Spinal cord (tissue), 10 donors: ENCODE data around the gene PALLD. TPM values are rescaled to one million over a fixed set of nuclear protein-coding genes. Genes with fewer than 3 reads are reported as not detected.

ENCODE experiments used
- DNase-seq, 6 donors: peaks; one replicate each; pipeline versions ENCODE4 v3.0.0 to v3.0.0-alpha.2; 2013 to 2015; ENCODE audit warnings: low spot score in 6 of 6, low read depth in 4 of 6
- H3K27ac ChIP-seq: one replicate; pipeline ENCODE4 v1.5.1; 2013; ENCODE audit warnings: low read depth, low read length, control low read depth
- H3K27me3 ChIP-seq: one replicate; pipeline ENCODE4 v1.6.1; 2013; ENCODE audit warnings: low read length; ENCODE audit not compliant: control insufficient read depth, insufficient read depth
- H3K36me3 ChIP-seq: one replicate; pipeline ENCODE4 v1.6.1; 2013; ENCODE audit warnings: low read length; ENCODE audit not compliant: control insufficient read depth, insufficient read depth
- H3K4me1 ChIP-seq: one replicate; pipeline ENCODE4 v1.6.1; 2013; ENCODE audit warnings: low read length; ENCODE audit not compliant: control insufficient read depth, insufficient read depth
- H3K4me3 ChIP-seq: one replicate; pipeline ENCODE4 v1.5.1; 2013; ENCODE audit warnings: low read depth, low read length, control low read depth
- H3K9me3 ChIP-seq: one replicate; pipeline ENCODE4 v1.6.1; 2013; ENCODE audit warnings: low read length; ENCODE audit not compliant: control insufficient read depth, insufficient read depth
- WGBS: methylation state at CpG from one replicate; pipeline ENCODE4 v1.1.5; 2013; ENCODE audit warnings: missing lambda C conversion rate; ENCODE audit not compliant: insufficient coverage; 5-methylcytosine and 5-hydroxymethylcytosine counted together
- polyA plus RNA-seq, 2 donors: library from polyadenylated mRNA; unstranded; fragments of 120-200 nt; gene quantifications; one replicate each; pipeline ENCODE4 v1.2.1, GENCODE V29; 2013; ENCODE audit not compliant: insufficient read length in 2 of 2
- total RNA-seq, 2 donors: library from RNA; depleted of rRNA in 1 of 2; stranded (reverse); fragments of 120-200 nt in 1 of 2; fragments of >200 nt in 1 of 2; gene quantifications; one replicate each; pipeline versions ENCODE4 v1.2.3 to v1.2.4, GENCODE V29; 2013 to 2014
- donor health status: healthy.

The PALLD gene
- total and polyA plus RNA-seq, 4 donors = 45.9 to 71.1 (median 62.4) TPM

- no CpG with 5 or more reads among the region's 3 CpGs for WGBS
- H3K9me3 ChIP-seq = no peaks in the 10 kb centered on the region
- H3K4me3 ChIP-seq = no peak overlapping the region
- H3K36me3 ChIP-seq = no peaks in the 10 kb centered on the region
- DNase-seq = no peak
- H3K27ac ChIP-seq = no peak overlapping the region
- no peaks in the 10 kb centered on the region for H3K4me1 ChIP-seq
- H3K27me3 ChIP-seq = no peaks in the 10 kb centered on the region
Measured at GRCh38 chr4:168564023-168564422, 67.2 kb downstream of the PALLD start.

GRCh38 chr4:168565130-168565529 lies 68.3 kb downstream of the PALLD start:
- 83% methylated on average over 1 of the region's 2 CpGs for WGBS
- DNase-seq = no peak
- Histone ChIP-seq H3K36me3 (no peaks in the 10 kb centered on the region), H3K27ac (no peak overlapping the region), H3K27me3 (no peaks in the 10 kb centered on the region), H3K4me3 (no peak overlapping the region), H3K9me3 (no peaks in the 10 kb centered on the region), H3K4me1 (no peaks in the 10 kb centered on the region)

GRCh38 chr4:168566726-168567125 lies 69.9 kb downstream of the PALLD start:
- Histone ChIP-seq H3K9me3 (no peaks in the 10 kb centered on the region), H3K27ac (no peak overlapping the region), H3K4me1 (no peaks in the 10 kb centered on the region), H3K4me3 (no peak overlapping the region), H3K27me3 (no peaks in the 10 kb centered on the region), H3K36me3 (no peaks in the 10 kb centered on the region)
- DNase-seq = no peak

- H3K27ac ChIP-seq = peak overlapping the region; percentile 44
- no peaks in the 10 kb centered on the region for H3K27me3 ChIP-seq
- WGBS = no CpG with 5 or more reads among the region's 9 CpGs
- no peaks in the 10 kb centered on the region for H3K9me3 ChIP-seq
- peak in 2 of 6 donors; percentile 23 to 64 for DNase-seq
- no peaks in the 10 kb centered on the region for H3K36me3 ChIP-seq
- no peaks in the 10 kb centered on the region for H3K4me1 ChIP-seq
- H3K4me3 ChIP-seq = no peak overlapping the region
Measured at GRCh38 chr4:168569066-168569930, 72.4 kb downstream of the PALLD start.

GRCh38 chr4:168569931-168570276 lies 73.1 kb downstream of the PALLD start:
- Histone ChIP-seq H3K27ac (peak overlapping the region; percentile 44), H3K36me3 (no peaks in the 10 kb centered on the region), H3K4me1 (no peaks in the 10 kb centered on the region), H3K4me3 (no peak overlapping the region), H3K9me3 (no peaks in the 10 kb centered on the region), H3K27me3 (no peaks in the 10 kb centered on the region)
- 92% methylated on average over 4 of the region's 9 CpGs for WGBS
- no peak for DNase-seq

- no peak overlapping the region for H3K27ac ChIP-seq
- peak in 2 of 6 donors; percentile 19 to 62 for DNase-seq
- H3K4me3 ChIP-seq = no peak overlapping the region
- no peaks in the 10 kb centered on the region for H3K9me3 ChIP-seq
- H3K4me1 ChIP-seq = no peaks in the 10 kb centered on the region
- H3K36me3 ChIP-seq = no peaks in the 10 kb centered on the region
- H3K27me3 ChIP-seq = no peaks in the 10 kb centered on the region
Measured at GRCh38 chr4:168570466-168570865, 73.6 kb downstream of the PALLD start.

- H3K9me3 ChIP-seq = no peaks in the 10 kb centered on the region
- no peaks in the 10 kb centered on the region for H3K27me3 ChIP-seq
- no peak for DNase-seq
- no peak overlapping the region for H3K4me3 ChIP-seq
- WGBS = 86% methylated on average over 2 of the region's 3 CpGs
- H3K36me3 ChIP-seq = no peaks in the 10 kb centered on the region
- no peaks in the 10 kb centered on the region for H3K4me1 ChIP-seq
- H3K27ac ChIP-seq = no peak overlapping the region
Measured at GRCh38 chr4:168572002-168572401, 75.2 kb downstream of the PALLD start.

GRCh38 chr4:168573870-168574269 lies 77.0 kb downstream of the PALLD start:
- Histone ChIP-seq H3K4me1 (no peaks in the 10 kb centered on the region), H3K4me3 (no peak overlapping the region), H3K27ac (no peak overlapping the region), H3K27me3 (no peaks in the 10 kb centered on the region), H3K9me3 (no peaks in the 10 kb centered on the region), H3K36me3 (no peaks in the 10 kb centered on the region)
- no peak for DNase-seq
- no CpG with 5 or more reads among the region's 3 CpGs for WGBS

- peak in 1 of 6 donors; percentile 18 for DNase-seq
- Histone ChIP-seq H3K27me3 (no peaks in the 10 kb centered on the region), H3K4me3 (no peak overlapping the region), H3K27ac (no peak overlapping the region), H3K36me3 (no peaks in the 10 kb centered on the region), H3K9me3 (no peaks in the 10 kb centered on the region), H3K4me1 (no peaks in the 10 kb centered on the region)
- WGBS = no CpG with 5 or more reads among the region's 5 CpGs
Measured at GRCh38 chr4:168574581-168575295, 77.9 kb downstream of the PALLD start.

GRCh38 chr4:168575473-168575872 lies 78.6 kb downstream of the PALLD start:
- no peak overlapping the region for H3K27ac ChIP-seq
- H3K9me3 ChIP-seq = no peaks in the 10 kb centered on the region
- WGBS = no CpG with 5 or more reads among the region's 2 CpGs
- no peak overlapping the region for H3K4me3 ChIP-seq
- DNase-seq = no peak
- no peaks in the 10 kb centered on the region for H3K4me1 ChIP-seq
- H3K36me3 ChIP-seq = no peaks in the 10 kb centered on the region
- H3K27me3 ChIP-seq = no peaks in the 10 kb centered on the region
